HG02571 (cell line): Measurements from ENCODE around the gene ADARB1.

Experiments
- ATAC-seq: cut with Tn5 transposase; IDR thresholded peaks from one replicate; pipeline ENCODE4 v1.9.1; 2021; ENCODE audit warnings: mild to moderate bottlenecking, moderate library complexity; ENCODE audit not compliant: unreplicated experiment

ADARB1 gene

DNA sequence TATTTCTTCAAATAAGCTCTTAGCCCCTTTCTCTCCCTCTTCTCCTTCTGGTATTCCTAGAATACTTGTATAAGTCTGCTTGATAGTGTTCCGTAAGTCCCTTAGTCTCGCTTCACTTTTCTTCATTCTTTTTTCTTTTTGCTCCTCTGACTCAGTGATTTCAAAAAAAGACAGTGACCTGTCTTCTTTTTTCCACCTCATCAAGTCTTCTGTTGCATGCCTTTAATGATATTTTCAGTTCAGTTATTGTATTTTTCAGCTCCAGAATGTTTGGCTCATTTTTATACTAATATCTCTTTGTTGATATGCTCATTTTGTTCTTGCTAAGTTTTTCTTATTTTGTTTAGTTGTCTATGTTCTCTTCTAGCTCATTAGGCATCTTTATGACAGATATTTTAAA, 115.6 kb downstream of the ADARB1 start:
- no peak for ATAC-seq

DNA sequence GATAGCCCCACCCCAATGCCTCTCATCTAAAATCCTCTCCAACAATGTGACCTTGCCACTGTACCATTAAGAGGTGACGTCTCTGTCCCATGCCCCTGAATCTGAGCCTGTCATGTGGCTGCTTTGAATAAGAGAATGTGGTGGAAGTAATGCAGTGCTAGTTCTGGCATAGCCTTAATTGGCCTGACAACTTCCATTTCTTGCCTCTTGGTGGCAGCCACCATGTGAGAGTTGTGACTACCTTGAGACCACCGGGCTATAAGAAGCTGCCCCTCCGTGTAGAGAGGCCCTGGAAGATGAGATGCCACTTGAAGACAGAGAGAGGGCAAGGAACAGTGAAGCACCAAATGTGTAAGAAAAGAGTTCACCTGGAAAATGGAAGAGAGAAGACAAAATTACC, 118.0 kb downstream of the ADARB1 start:
- no peak for ATAC-seq

DNA sequence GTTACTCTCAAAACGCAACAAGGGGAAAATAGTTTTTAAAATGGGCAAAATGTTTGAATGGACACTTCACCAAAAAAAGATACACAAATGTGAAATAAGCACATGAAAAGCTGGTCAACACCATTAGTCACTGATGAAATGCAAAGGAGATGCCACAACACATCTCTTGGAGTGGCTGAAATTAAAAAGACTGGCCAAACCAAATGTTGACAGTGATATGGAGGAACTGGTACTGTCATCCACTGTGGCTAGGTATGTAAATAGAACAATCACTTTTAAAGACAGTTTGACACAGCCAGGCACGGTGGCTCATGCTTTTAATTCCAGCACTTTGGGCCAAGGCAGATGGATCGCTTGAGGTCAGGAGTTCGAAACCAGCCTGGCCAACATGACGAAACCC, 122.2 kb downstream of the ADARB1 start:
- no peak for ATAC-seq

DNA sequence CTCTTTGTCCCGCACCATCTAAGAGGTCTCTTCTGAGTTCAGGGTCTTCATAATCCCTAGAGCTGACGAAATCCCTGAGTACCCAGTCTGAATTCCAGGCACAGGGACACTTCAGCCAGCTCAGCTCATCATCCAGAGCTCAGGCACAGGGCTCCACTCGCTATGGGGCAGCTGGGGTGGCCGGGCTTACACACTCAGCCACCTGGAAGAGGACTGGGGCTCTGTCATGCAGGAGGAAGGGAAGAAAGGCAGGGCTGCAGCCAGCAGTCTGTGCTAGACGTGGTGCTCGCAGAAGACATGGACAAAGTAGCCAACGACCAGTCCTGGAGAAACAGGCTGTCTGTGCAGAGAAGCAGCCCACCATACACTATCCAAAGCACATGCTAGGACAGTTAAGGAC, 124.8 kb downstream of the ADARB1 start:
- ATAC-seq: no peak

DNA sequence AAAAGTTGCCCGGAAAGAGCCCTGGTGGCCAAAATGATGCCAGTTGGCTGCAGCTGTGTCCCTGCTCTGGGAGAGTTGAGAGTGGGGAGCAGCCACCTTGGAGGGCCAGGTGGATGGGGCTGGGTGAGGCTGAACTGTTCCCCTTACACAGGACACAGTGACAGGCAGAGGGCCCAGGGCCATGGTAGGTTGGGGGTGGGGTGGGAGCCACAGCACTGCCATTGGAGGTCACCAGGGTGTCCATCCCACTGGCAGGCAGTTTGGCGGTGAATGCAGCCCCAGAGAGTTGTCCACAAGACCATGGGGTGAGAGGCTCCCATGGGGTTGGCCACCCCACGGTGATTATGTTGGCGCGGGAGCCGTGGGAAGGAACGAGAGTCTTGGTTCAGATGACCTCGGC, 125.7 kb downstream of the ADARB1 start:
- no peak for ATAC-seq

DNA sequence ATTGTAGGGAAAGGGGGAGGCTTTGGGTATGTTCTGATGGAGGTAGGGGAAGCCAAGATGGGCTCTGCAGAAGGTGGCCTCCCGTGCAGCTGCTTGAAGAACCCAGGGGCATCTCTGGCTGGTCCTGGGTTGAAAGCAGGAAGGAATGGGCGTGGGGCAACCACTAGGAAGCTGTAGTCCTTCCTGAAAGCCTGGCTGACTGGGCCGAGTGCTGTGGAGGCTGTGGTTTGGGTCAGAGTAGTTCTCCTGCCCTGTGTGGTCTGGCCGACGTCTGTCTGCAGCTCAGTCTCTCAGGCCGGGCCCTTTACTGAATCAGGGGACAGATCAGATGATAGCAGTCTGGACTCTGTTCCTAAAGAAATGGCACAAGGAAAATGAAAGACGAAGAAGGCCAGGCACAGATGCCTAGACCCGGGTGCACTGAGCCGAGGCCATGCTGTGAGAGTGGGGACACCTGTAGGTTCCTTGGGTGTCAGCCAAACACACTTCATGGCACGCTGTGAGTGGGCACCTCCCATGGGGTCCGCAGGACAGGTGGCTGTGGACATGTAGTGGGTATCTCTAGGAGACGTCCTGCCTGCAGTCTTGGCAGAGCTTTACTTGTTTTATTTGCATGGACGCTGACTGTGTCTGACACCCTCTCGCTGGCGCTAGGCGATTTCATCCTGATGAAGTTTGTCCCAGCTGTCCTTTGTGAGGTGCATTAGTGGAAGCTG, 126.4 kb downstream of the ADARB1 start:
- no peak for ATAC-seq

DNA sequence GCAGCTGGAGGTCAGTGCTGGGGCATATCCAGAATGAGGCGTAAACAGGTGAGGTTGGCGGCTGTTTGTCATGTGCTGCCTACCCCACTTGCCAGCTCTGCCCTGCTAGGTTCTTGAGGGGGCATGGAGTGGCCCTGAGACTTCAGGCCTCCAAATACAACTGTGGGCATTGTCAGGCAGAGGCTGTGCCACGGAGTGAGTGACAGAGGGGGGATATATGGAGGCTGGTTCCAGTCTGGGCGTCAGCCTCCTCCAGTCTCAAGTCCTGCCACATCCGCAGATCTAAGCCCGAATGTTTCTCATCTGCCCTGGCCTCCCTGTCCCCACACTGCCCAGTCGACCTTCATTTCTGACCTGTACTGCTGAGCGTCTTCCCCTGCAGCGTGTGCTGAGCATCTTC, 128.0 kb downstream of the ADARB1 start:
- no peak for ATAC-seq

DNA sequence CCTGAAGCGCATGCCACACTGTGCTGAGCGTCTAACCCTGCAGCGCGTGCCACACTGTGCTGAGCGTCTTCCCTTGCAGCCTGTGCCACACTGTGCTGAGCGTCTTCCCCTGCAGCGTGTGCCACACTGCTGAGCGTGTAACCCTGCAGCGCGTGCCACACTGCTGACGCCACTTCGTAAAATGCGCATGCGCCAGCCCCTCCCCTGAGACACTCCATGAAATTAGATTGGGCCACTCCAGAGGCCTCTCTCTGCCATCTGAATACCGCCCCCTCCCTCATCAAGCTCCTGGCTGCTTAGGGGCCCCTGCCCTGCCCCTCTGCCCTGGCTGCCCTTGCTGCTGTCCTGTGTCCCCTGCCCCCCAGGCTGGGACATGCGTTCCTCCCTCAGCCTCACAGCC, 128.5 kb downstream of the ADARB1 start:
- no peak for ATAC-seq

DNA sequence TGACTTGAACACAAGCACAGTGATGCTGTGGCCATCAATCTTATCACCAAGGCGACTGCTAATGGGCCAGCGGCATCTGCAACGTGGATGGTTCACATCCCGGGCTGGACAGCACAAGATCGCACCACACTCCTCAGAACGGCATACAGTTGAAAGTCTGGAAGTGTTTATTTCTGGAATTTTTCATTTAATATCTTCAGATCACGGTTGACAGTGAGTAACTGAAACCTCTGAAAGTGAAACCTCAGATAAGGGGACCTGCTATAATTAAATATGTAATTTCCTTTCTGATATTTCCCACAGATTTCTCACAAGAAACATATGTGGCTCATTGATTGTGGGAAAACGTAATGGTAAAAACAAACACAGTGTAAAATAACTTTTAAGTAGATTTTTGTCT, 129.6 kb downstream of the ADARB1 start:
- ATAC-seq: no peak

DNA sequence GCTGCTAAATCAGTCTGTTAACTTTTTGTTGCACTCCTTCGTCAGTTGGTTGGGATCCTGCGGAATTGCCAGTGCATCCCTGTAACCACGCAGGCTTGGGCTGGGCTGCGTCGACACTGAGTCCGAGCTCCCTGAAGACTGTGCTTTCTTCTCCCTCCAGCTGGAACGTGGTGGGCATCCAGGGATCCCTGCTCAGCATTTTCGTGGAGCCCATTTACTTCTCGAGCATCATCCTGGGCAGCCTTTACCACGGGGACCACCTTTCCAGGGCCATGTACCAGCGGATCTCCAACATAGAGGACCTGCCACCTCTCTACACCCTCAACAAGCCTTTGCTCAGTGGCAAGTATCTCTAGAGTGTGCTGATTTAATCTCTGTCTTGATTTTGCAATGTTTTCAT, 130.0 kb downstream of the ADARB1 start:
- ATAC-seq: no peak

DNA sequence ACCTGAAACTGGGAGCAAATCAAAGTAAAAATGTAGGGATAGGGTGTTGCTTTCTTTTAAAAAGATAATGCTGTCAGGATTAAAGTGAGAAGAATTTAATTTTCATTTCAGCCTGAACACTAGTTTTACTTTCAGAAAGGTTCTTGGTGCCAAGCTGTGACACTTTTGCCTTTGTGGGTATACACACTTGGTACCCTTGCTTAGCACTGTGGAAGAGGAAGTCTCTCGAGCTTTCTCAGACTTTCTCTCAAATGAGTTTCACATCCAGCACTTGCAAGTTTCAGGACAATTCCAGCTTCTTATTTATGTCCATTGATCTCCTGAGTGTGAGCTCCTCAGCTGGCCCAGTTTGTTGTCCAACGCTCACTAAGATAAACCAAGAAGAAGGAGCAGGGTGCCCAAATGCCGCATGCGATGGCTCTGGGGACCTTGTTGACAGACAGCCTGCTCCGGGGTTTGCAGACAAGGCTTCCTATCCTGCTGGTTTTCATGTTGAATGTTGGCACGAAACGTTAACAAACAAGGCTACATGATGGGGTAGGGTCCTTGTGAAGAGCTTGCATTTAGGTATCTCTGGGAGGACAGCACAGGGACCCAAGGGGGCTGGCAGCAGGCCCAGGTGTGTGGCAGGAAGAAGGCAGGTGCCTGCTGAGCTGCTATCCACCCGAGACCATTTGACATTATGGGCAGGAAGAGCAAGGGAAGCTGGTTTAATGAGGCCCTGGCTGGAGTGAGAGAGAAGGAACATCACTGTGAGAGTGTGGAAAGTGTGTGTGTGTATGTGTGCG, 133.7 kb downstream of the ADARB1 start:
- ATAC-seq: no peak

DNA sequence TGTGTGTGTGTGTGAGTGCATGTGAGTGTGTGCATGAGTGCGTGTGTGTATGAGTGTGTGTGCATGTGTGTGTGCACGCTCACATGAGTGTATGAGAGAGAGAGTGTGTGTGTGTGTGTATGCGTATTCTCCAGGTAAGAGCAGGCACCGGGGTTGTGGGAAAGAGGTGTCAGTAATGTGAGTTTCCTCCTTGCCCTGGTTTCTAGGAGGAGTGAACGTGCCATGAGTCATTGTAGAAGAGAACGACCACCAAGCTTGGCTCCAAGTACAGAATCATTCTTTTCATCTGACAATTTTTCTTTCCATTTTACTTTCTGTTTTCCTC, 134.2 kb downstream of the ADARB1 start:
- ATAC-seq: no peak

DNA sequence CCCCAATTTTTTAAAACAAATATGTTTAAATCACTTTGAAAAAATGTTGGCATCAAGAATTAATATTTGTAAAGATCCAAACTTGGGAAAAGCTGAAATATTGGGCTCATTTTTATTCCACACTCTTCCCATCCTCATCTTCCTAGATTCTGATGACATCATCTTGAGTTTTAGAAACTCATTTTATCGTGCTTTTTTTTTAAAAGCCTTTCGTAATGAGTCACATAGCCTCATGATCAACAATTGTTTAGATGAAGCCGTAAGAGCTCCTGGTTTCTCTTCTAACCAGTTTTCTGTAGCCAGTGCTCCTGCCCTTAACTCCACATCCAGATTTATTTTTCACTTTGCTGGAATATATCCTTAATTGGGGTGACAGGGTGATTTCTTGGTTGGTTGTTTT, 134.7 kb downstream of the ADARB1 start:
- ATAC-seq: no peak

DNA sequence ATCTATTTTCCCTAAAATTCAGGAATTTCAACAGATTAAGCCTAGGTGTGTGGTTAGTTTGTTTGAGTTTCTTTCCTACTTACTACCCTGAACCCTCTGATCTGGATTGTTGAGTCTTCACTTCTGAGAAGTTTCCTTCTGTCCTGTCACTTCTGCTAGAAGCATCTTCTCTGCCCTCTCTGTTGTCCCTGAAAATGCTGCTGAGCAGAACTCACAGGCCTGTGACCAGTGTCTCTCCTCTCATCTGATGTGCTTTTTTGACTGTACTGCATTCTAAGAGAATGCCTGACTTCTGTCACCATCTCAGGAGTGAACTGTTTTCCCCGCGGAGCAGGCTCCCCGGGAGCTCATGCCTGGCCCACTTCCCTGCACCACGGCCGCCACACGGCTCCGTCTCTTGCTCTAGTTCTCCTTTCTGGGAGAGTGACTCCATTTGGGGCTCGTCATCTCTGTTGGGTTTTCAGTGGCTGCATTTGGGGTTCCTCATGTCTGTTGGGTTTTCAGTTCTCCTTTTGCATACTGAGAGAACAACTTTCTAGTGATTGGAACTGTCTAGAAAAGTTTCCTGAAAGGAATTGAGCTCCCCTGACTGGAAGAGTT, 135.4 kb downstream of the ADARB1 start:
- no peak for ATAC-seq

DNA sequence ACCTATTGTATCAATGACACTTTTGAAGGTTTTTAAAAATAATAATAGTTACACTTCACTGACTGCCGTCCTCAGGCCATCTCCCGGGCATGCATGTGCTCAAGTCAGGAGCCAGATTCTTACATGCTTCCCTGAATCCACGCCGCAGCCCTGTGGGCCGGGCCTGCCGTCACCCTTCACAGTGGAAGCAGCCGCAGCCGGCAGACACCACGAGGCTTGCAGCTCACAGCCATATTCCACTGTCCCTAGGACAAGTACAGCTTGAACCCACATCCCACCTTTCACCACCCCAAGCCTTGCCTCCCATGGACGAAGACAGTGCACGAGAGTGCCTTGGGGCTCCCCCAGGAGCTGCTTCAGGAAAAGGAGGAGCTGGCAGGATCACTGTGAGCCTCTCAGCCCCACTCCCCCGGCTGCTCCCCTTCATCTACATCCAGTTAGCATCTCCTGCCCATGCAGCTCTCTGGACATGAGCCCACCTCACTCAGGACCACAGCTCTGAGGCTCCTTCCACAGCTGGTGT, 136.1 kb downstream of the ADARB1 start:
- ATAC-seq: no peak

DNA sequence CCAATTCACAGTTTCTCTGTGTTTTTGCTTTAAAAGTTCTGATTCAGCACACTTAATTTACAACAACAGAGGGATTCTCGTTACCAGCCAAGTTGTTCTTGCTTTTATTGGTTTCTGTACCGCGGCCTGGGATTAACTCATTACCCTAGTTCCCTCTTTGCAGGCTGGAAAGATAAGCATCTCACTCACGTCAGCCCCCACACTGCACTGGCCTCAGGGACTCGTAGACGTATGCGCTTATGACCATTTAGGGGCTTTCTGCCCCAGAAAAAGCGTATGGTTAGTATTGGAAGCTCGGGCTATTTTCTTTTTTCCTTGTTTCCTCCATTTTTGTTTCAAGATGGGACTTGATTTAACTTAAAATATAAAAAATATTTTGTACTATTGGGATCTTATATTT, 137.3 kb downstream of the ADARB1 start:
- ATAC-seq: no peak

DNA sequence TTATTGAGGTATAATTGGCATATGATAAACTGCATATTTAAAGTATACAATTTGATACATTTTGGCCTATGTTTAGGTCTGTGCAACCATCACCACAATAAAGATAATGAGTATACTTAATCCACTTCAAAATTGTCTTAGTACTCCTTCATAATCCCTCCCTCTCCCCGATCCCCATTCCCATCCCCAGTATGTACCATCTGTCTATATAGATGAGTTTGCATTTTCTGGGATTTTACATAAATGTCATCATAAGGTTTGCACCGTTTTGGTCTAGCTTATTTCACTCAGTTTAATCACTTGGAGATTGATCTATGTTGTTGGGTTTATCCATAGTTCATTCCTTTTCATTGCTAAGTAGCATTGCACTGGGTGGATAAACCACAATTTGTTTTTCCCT, 139.0 kb downstream of the ADARB1 start:
- ATAC-seq: no peak

DNA sequence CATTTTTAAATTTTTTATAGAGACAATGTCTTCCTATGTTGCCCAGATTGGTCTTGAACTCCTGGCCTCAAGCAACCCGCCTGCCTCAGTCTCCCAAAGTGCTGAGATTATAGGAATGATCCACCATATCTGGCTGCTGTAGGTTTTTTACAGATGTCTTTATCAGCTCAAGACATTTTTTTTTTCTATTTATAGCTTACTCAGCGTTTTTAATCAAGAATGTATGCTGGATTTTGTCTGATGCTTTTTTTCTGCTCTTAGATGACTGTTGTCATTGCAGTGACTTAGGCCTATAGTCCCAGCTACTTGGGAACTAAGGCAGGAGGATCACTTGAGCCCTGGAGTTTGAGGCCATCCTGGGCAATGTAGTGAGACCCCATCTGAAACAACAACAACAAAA, 140.8 kb downstream of the ADARB1 start:
- ATAC-seq: no peak

DNA sequence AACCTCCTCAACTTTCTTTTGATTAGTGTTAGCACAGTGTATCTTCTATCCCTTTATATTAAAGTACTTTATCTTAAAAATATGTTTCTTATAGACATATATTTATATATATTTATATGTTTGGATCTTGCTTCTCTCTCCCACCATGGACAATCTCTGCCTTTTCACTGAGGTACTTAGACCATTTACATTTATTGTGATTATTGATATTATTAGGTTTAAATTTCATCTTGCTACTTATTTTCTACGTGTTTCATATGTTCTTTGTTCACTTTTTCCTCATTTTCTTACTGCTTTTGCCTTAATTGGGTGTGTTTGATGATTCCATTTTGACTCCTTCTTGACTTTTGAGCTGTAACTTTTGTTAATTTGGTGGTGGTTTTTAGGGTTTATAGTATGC, 142.6 kb downstream of the ADARB1 start:
- ATAC-seq: no peak

DNA sequence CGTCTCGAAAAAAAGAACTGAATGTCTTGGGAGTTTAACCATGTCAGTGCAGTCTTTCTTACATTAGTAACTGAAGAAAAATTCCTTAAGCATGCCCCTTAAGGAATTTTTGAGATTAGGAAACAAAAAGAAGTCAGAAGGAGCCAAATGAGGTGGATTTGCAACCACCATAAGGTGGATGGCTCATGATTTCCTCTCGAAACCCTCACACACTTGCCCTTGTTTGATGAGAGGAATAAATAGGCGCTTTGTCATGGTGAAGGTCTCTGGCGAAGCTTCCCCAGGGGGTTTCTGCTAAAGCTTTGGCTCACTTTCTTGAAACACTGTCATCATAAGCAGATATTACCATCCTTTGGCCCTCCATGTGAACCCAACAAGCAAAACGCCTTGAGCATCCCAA, 145.1 kb downstream of the ADARB1 start:
- no peak for ATAC-seq

DNA sequence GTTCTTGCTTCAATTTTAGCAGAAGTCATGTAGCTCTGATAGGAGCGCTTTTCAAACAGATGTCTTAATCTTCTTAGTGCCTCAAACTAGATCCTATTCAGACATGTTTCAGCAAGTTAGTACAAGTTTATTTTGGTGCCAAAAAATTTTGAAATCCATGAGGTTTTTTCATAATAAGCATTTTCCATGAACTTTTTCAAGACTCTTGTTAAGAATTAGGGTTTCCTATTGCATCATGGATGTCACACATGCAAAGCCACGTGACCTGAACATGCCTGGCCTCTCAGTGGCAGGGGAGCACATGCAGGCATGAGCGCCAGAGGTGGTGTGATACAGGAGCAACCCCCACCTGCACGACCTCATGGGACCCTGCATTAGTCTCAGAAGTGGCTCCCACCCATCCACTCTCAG, 145.7 kb downstream of the ADARB1 start:
- ATAC-seq: no peak
